ENCODE measurements around the gene ADARB1. TPM values are rescaled to one million over a fixed set of nuclear protein-coding genes. Genes with fewer than 3 reads are reported as not detected.
"Not testable (repeated sequence)": the region's sequence is repeated elsewhere in the genome, so short reads cannot be mapped to it uniquely, and the experiment has no call there.

ADARB1 gene
- total RNA-seq, 2 experiments from 2014 or later, result 6.6 to 20.5 TPM

DNA sequence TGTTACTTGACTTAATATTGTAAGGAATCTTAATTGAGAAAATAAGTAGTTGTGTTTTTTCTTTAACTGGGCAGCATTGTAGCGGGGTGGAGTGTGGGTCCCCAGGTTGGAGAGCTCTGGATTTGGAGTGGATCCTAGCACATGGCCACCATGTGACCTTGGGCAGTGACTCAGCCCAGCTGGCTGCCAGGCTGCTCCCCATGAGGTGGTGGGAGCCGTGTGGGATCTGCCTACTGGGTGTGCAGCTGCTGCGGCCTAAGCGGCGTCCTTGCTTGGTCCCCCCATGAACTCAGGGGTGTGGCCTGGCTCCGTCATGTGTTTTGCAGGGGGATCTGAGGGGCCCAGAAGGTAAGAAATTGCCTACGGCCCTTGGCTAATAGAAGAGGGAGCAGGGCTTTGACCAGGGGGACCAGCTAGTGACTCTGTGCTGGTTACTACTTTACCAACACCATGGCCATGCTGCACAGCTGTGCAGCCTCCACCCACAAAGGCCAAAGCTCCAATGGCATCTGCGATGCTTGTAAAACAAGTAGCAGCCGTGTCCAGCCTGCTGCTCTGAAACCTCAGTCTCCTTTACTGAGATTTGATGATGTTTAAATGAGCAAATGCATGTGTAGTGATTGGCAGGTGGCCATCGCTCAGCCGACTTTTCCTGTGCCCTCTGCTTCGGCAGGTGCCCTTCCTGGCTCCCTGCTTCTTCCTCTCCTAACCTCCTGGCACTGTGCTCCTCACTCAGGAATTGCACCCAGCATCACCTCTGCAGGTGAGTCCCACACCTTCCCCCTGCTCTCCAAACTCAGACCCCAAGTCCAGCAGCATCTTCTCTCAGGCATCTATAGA, 68.3 kb downstream of the ADARB1 start:
- ChIA-PET CTCF (ENCODE audit: unreplicated experiment) (interaction anchor here (0.6 kb wide), 1 partner anchor 145 kb away, joined by 3 read pairs; the partner anchor contains the start of gene POFUT2), POLR2A (interaction anchor here (0.6 kb wide), 1 partner anchor 879 kb away, joined by 5 read pairs; no protein-coding TSS in a partner anchor)
- Histone ChIP-seq H3K79me2 (ENCODE audit: insufficient read depth, low read depth, low read length) (no peaks in the 10 kb centered on the region), H3K9me2 (ENCODE audit: insufficient read depth, low read length) (no peaks in the 10 kb centered on the region), H3K4me1 (ENCODE audit: insufficient read depth, low read length, poor library complexity, severe bottlenecking) (no peaks in the 10 kb centered on the region), H3K36me3 (ENCODE audit: insufficient read depth, low read length) (no peaks in the 10 kb centered on the region), H2AFZ (ENCODE audit: low read length) (no peak overlapping the region), H3K4me2 (ENCODE audit: low read length) (no peak overlapping the region), H4K20me1 (ENCODE audit: insufficient read depth, low read length) (no peaks in the 10 kb centered on the region), H3K27ac (ENCODE audit: low read depth, low read length, poor library complexity, severe bottlenecking) (no peak overlapping the region), H3K9me3 (ENCODE audit: low read length) (no peaks in the 10 kb centered on the region), H3K4me3 (ENCODE audit: low read depth, low read length, poor library complexity, severe bottlenecking) (no peak overlapping the region)
- DNase-seq (ENCODE audit: low spot score), result no peak
- no TSS peak for BruUV-seq (replicated peaks)
- intact Hi-C loops (cut with micrococcal nuclease; ENCODE audit: unreplicated experiment), result no loop called here
- TF ChIP-seq EZH2phosphoT487 (IDR thresholded peaks at IDR 0.05; ENCODE audit: borderline replicate concordance, low read depth, low read length), result no peak
- TF ChIP-seq, protein P1, sequence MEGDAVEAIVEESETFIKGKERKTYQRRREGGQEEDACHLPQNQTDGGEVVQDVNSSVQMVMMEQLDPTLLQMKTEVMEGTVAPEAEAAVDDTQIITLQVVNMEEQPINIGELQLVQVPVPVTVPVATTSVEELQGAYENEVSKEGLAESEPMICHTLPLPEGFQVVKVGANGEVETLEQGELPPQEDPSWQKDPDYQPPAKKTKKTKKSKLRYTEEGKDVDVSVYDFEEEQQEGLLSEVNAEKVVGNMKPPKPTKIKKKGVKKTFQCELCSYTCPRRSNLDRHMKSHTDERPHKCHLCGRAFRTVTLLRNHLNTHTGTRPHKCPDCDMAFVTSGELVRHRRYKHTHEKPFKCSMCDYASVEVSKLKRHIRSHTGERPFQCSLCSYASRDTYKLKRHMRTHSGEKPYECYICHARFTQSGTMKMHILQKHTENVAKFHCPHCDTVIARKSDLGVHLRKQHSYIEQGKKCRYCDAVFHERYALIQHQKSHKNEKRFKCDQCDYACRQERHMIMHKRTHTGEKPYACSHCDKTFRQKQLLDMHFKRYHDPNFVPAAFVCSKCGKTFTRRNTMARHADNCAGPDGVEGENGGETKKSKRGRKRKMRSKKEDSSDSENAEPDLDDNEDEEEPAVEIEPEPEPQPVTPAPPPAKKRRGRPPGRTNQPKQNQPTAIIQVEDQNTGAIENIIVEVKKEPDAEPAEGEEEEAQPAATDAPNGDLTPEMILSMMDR (conservative IDR thresholded peaks at IDR 0.05; ENCODE audit: low read length), result no peak

- no peak overlapping the region for H3K4me2 ChIP-seq (ENCODE audit: low read length)
- no peaks in the 10 kb centered on the region for H3K9me3 ChIP-seq (ENCODE audit: low read length)
- intact Hi-C loops (cut with micrococcal nuclease; ENCODE audit: unreplicated experiment), result no loop called here
- H3K4me1 ChIP-seq (ENCODE audit: insufficient read depth, low read length, poor library complexity, severe bottlenecking), result no peaks in the 10 kb centered on the region
- no peaks in the 10 kb centered on the region for H3K36me3 ChIP-seq (ENCODE audit: insufficient read depth, low read length)
- TF ChIP-seq, protein P1 (conservative IDR thresholded peaks at IDR 0.05; ENCODE audit: low read length), result no peak
- no peak for TF ChIP-seq EZH2phosphoT487 (IDR thresholded peaks at IDR 0.05; ENCODE audit: borderline replicate concordance, low read depth, low read length)
- H2AFZ ChIP-seq (ENCODE audit: low read length), result no peak overlapping the region
- no peaks in the 10 kb centered on the region for H3K9me2 ChIP-seq (ENCODE audit: insufficient read depth, low read length)
- DNase-seq (ENCODE audit: low spot score), result no peak
- no TSS peak for BruUV-seq (replicated peaks)
- no peak overlapping the region for H3K4me3 ChIP-seq (ENCODE audit: low read depth, low read length, poor library complexity, severe bottlenecking)
- ChIA-PET POLR2A (no interaction called here), CTCF (ENCODE audit: unreplicated experiment) (no interaction called here)
- no peak overlapping the region for H3K27ac ChIP-seq (ENCODE audit: low read depth, low read length, poor library complexity, severe bottlenecking)
- no peaks in the 10 kb centered on the region for H4K20me1 ChIP-seq (ENCODE audit: insufficient read depth, low read length)
- no peaks in the 10 kb centered on the region for H3K79me2 ChIP-seq (ENCODE audit: insufficient read depth, low read depth, low read length)
Observed at GRCh38 chr21:45143855-45144254, 69.5 kb downstream of the ADARB1 start.

DNA sequence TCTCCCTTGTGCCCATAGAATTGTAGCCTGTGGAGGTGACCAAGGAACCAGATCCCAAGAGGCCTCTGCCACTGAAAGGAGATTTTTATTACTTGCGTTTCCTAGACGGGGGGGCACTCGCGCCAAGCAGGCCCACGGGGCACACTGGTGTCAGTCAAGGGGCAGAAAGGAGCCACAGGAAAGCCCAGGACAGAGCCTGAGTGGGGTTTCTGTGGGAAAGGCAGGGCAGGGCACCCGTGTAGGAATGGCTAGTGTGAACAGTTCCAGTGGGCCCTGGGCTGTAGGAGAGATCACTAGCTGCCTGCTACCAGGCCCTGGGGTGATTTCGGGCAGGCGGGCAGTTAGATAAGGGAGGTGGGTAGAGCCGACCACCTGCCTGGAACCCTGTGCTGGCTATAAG, 70.8 kb downstream of the ADARB1 start:
- no peaks in the 10 kb centered on the region for H3K79me2 ChIP-seq (ENCODE audit: insufficient read depth, low read depth, low read length)
- BruUV-seq (replicated peaks), result no TSS peak
- H4K20me1 ChIP-seq (ENCODE audit: insufficient read depth, low read length), result no peaks in the 10 kb centered on the region
- DNase-seq (ENCODE audit: low spot score), result no peak
- no peak overlapping the region for H2AFZ ChIP-seq (ENCODE audit: low read length)
- no peaks in the 10 kb centered on the region for H3K9me2 ChIP-seq (ENCODE audit: insufficient read depth, low read length)
- no peaks in the 10 kb centered on the region for H3K36me3 ChIP-seq (ENCODE audit: insufficient read depth, low read length)
- ChIA-PET CTCF (ENCODE audit: unreplicated experiment) (no interaction called here), POLR2A (no interaction called here)
- intact Hi-C loops (cut with micrococcal nuclease; ENCODE audit: unreplicated experiment), result no loop called here
- TF ChIP-seq, protein P1 (conservative IDR thresholded peaks at IDR 0.05; ENCODE audit: low read length), result no peak
- TF ChIP-seq EZH2phosphoT487 (IDR thresholded peaks at IDR 0.05; ENCODE audit: borderline replicate concordance, low read depth, low read length), result no peak
- no peak overlapping the region for H3K27ac ChIP-seq (ENCODE audit: low read depth, low read length, poor library complexity, severe bottlenecking)
- no peaks in the 10 kb centered on the region for H3K4me1 ChIP-seq (ENCODE audit: insufficient read depth, low read length, poor library complexity, severe bottlenecking)
- H3K4me3 ChIP-seq (ENCODE audit: low read depth, low read length, poor library complexity, severe bottlenecking), result no peak overlapping the region
- H3K4me2 ChIP-seq (ENCODE audit: low read length), result no peak overlapping the region
- no peaks in the 10 kb centered on the region for H3K9me3 ChIP-seq (ENCODE audit: low read length)

- H3K27ac ChIP-seq (ENCODE audit: low read depth, low read length, poor library complexity, severe bottlenecking); POLR2A ChIA-PET; H3K4me2 ChIP-seq (ENCODE audit: low read length); DNase-seq (ENCODE audit: low spot score); H2AFZ ChIP-seq (ENCODE audit: low read length); CTCF ChIA-PET (ENCODE audit: unreplicated experiment); H3K9me2 ChIP-seq (ENCODE audit: insufficient read depth, low read length); BruUV-seq (replicated peaks); H3K9me3 ChIP-seq (ENCODE audit: low read length); H4K20me1 ChIP-seq (ENCODE audit: insufficient read depth, low read length); H3K79me2 ChIP-seq (ENCODE audit: insufficient read depth, low read depth, low read length); H3K4me3 ChIP-seq (ENCODE audit: low read depth, low read length, poor library complexity, severe bottlenecking); intact Hi-C loops (cut with micrococcal nuclease; ENCODE audit: unreplicated experiment); H3K36me3 ChIP-seq (ENCODE audit: insufficient read depth, low read length); H3K4me1 ChIP-seq (ENCODE audit: insufficient read depth, low read length, poor library complexity, severe bottlenecking): not testable (repeated sequence)
Observed at GRCh38 chr21:45145846-45146245, 71.5 kb downstream of the ADARB1 start.

Measured in OCI-LY7 (cell line).